IPS-20b (cell line): ENCODE data around the gene ABTB1.
"Not testable (repeated sequence)": the region's sequence is repeated elsewhere in the genome, so short reads cannot be mapped to it uniquely, and the experiment has no call there.

Experiments used
- H3K27ac ChIP-seq: one replicate; pipeline ENCODE4 v1.5.1; 2013; ENCODE audit warnings: low read length
- H3K27me3 ChIP-seq: 2 replicates; pipeline ENCODE4 v1.6.1; 2013; ENCODE audit warnings: mild to moderate bottlenecking, low read length, inconsistent platforms; ENCODE audit not compliant: insufficient read depth
- H3K36me3 ChIP-seq: 2 replicates; pipeline ENCODE4 v1.6.1; 2013; ENCODE audit warnings: low read depth, mild to moderate bottlenecking, inconsistent platforms, low read length, moderate library complexity; ENCODE audit not compliant: insufficient read depth
- H3K4me1 ChIP-seq: 2 replicates; pipeline ENCODE4 v1.6.1; 2013; ENCODE audit warnings: mild to moderate bottlenecking, control low read depth, inconsistent platforms, low read length, moderate library complexity; ENCODE audit not compliant: insufficient read depth
- H3K4me3 ChIP-seq: 2 replicates; pipeline ENCODE4 v1.5.1; 2013; ENCODE audit warnings: mild to moderate bottlenecking, low read length, inconsistent platforms
- H3K9ac ChIP-seq: 2 replicates; pipeline ENCODE4 v1.6.1; 2013; ENCODE audit warnings: low read depth, mild to moderate bottlenecking, inconsistent platforms, low read length, moderate library complexity
- H3K9me3 ChIP-seq: 2 replicates; pipeline ENCODE4 v1.6.1; 2013; ENCODE audit warnings: mild to moderate bottlenecking, low read depth, low read length, inconsistent platforms; ENCODE audit not compliant: insufficient read depth

Gene ABTB1

DNA sequence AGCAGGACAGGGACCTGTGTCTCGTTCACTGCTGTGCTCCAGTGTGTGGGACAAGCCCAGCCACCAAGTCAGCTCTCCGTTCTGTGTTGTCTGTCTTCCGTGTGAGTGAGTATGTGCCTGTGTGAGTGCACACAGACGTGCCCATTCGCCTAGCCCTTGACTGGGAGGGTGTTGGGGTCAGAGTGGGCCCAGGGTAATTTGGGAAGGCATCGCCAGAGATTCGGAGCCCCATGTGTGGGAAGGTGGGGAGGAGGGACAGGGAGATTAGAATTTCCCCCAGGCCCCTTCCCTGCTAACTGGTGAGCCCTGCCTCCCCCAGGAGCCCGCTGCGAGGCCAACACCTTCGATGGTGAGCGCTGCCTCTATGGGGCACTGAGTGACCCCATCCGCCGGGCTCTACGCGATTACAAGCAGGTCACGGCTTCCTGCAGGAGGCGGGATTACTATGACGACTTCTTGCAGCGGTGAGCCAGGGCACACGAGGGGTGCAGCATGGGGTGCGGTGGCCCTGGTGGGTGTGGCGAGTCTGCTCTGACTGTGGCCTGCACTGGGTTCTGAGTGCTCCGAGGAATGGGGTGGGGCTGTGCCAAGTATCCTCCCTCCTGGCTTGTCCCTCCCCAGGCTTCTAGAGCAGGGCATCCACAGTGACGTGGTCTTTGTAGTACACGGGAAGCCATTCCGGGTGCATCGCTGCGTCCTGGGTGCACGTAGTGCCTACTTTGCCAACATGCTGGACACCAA, 3.1 kb downstream of the ABTB1 start:
- H3K9me3 ChIP-seq, result no peaks in the 10 kb centered on the region
- H3K4me3 ChIP-seq, result no peak overlapping the region
- no peaks in the 10 kb centered on the region for H3K4me1 ChIP-seq
- no peak overlapping the region for H3K27ac ChIP-seq
- no peaks in the 10 kb centered on the region for H3K36me3 ChIP-seq
- no peak overlapping the region for H3K9ac ChIP-seq
- H3K27me3 ChIP-seq, result peaks cover 27% of the 10 kb centered on the region

DNA sequence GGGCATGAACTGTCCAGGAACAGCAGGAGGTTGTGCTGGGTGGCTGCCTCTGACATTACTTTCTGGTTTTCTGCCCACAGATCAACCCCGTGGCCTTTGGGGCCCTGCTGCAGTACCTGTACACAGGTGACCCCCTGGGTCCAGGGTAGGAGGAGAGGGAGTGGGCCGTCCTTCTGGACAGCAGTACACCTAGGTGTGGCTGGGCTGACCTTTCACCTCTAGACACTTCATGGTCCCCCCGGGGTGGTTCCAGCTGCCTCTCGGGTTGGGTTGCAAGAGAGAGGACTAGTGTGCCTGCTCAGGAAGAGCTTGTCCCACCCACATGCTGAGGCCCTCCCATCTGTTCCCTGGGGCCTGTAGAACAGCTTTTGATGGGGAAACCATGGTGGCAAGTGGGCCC, 3.7 kb downstream of the ABTB1 start:
- no peaks in the 10 kb centered on the region for H3K36me3 ChIP-seq
- no peaks in the 10 kb centered on the region for H3K9me3 ChIP-seq
- no peaks in the 10 kb centered on the region for H3K4me1 ChIP-seq
- no peak overlapping the region for H3K27ac ChIP-seq
- H3K4me3 ChIP-seq, result no peak overlapping the region
- no peak overlapping the region for H3K9ac ChIP-seq
- peaks cover 27% of the 10 kb centered on the region for H3K27me3 ChIP-seq

DNA sequence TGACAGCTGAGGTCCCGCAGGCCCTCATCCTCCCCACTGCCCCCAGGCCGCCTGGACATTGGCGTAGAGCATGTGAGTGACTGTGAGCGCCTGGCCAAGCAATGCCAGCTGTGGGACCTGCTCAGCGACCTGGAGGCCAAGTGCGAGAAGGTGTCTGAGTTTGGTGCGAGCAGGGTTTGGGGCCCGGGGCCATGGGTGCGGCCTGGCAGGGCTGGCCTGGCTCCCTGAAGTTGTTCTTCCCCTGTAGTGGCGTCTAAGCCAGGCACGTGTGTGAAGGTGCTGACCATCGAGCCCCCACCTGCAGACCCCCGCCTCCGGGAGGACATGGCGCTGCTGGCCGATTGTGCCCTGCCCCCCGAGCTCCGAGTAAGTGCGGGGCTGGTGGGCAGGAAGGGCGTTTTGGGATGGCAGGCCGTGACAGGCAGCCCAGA, 4.2 kb downstream of the ABTB1 start:
- no peaks in the 10 kb centered on the region for H3K36me3 ChIP-seq
- H3K4me1 ChIP-seq, result no peaks in the 10 kb centered on the region
- H3K4me3 ChIP-seq, result no peak overlapping the region
- H3K9ac ChIP-seq, result no peak overlapping the region
- no peaks in the 10 kb centered on the region for H3K9me3 ChIP-seq
- H3K27ac ChIP-seq, result no peak overlapping the region
- peaks cover 22% of the 10 kb centered on the region for H3K27me3 ChIP-seq

DNA sequence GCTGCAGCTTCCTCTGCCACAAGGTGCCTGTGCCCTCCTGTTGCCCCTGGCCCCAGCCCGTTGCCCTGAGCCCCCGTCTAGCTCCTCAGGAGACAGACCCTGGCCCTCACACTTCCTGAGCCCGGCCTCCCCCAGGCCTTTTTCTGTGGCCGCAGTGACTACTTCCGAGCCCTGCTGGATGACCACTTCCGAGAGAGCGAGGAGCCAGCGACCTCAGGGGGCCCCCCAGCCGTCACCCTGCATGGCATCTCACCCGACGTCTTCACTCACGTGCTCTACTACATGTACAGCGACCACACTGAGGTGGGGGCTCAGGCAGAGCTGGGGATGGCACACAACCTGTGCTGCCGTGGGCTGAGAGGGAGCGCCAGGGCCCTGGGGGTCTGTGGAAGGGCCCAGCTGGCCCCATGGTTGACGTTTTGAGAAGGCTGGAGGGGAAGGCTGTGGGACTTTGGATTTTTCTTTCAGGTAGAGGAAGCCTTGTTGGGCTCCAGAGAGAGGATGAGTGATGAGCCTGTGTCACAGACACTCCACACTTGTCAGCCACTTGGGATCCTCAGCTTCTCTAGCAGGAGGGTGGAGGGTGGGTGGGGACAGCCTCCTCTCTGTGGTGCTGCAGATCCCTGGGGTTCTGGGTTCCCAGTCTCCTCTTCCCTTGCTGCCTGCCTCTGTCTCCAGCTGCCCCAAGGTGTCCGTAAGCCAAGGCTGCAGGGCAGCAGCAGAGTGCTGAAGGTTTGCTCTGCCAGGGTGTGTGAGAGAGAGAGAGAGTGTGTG, 5.0 kb downstream of the ABTB1 start:
- no peak overlapping the region for H3K4me3 ChIP-seq
- no peaks in the 10 kb centered on the region for H3K36me3 ChIP-seq
- peaks cover 3% of the 10 kb centered on the region; the same call in 1 of the 2 replicates for H3K4me1 ChIP-seq
- no peak overlapping the region for H3K27ac ChIP-seq
- H3K9ac ChIP-seq, result no peak overlapping the region
- H3K27me3 ChIP-seq, result peaks cover 19% of the 10 kb centered on the region
- H3K9me3 ChIP-seq, result no peaks in the 10 kb centered on the region

DNA sequence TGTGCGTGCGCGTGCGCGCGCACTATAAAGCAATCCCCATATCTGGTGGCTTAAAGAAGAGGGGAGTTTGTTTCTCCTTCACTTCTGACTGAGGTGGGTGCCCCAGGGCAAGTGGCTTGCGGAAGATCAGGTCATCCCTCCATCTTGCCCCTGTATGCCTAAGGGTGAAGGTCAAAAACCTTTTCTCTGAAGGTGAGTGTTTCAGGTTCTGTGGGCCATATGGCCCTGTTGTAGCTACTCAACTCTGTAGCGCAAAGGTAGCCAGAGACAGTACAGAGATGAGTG, 5.5 kb downstream of the ABTB1 start:
- H3K9me3 ChIP-seq, result no peaks in the 10 kb centered on the region
- H3K27me3 ChIP-seq, result peaks cover 18% of the 10 kb centered on the region
- H3K27ac ChIP-seq, result no peak overlapping the region
- H3K36me3 ChIP-seq, result no peaks in the 10 kb centered on the region
- H3K4me1 ChIP-seq, result peaks cover 3% of the 10 kb centered on the region
- H3K9ac ChIP-seq, result no peak overlapping the region
- no peak overlapping the region for H3K4me3 ChIP-seq

DNA sequence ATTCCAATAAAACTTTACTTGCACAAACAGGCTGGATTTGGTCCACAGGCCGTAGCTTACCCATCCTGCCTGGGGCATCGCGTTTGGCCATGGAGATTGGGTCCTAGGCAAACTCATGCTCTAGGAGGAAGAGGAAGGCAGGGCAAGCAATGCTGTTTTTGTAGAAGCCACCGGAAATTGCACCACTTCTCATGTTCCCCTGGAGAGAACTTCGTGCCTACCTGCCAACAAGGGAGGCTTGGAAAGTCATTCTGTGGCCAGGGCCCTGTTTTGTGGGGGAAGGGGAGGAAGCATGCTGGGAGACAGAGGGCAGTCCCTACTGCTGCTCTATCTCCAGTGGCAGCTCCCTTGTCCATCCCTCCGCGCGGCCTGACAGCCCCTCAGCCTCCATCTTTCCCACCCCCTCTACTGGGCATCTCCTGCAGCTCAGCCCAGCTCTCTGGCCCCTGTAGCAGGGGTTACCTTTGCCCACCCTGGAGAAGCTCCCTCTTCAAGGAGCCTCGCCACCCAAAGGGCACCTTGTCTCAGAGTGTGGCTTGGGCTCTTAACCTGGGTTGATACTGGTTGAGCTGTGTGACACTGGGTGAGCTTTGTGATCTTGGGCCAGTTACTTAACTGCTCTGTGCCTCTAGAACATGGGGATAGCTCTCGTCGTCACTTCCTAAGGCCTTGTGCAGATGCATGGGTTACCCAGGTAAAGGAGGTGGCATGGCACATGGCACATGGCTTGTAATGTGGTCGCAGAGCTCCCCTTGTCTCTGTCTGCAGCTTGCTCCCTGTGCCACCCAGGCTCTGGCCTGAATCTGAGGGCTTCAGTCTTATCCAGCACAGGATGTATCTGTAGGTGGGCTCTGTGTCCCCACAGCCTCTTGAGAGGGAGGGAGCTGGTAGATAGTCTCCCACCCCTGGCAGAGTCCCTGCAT, 6.1 kb downstream of the ABTB1 start:
- H3K27me3 ChIP-seq, result peaks cover 12% of the 10 kb centered on the region
- no peaks in the 10 kb centered on the region for H3K36me3 ChIP-seq
- peaks cover 3% of the 10 kb centered on the region for H3K4me1 ChIP-seq
- H3K4me3 ChIP-seq, result no peak overlapping the region
- no peaks in the 10 kb centered on the region for H3K9me3 ChIP-seq
- H3K9ac ChIP-seq, result no peak overlapping the region
- H3K27ac ChIP-seq, result no peak overlapping the region

DNA sequence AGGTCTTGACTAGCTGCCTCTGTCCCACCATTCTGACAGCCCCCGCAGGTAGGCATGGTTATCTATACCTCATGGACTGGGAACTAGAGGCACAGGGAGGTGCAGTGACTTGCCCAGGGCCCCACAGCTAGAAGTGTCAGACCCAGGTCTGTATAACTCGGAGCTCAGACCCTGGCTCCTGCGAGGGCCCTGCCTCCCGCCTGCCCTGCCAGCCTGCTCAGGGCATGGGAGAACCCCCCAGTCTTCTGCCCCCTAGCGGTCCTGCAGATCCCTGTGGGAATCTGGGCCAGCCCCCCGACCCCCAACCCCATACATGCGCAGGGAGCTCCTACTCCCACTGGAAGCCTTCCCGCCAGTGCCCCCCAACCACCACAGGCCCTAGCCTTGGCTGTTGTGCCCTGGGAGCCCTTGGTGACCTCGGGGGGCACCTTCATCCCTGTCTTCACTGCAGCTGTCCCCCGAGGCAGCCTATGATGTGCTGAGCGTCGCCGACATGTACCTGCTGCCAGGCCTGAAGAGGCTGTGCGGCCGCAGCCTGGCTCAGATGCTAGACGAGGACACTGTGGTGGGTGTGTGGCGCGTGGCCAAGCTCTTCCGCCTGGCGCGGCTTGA, 6.9 kb downstream of the ABTB1 start:
- no peak overlapping the region for H3K4me3 ChIP-seq
- H3K9me3 ChIP-seq, result no peaks in the 10 kb centered on the region
- peaks cover 4% of the 10 kb centered on the region for H3K27me3 ChIP-seq
- no peak overlapping the region for H3K9ac ChIP-seq
- no peaks in the 10 kb centered on the region for H3K36me3 ChIP-seq
- no peak overlapping the region for H3K27ac ChIP-seq
- peaks cover 3% of the 10 kb centered on the region for H3K4me1 ChIP-seq

DNA sequence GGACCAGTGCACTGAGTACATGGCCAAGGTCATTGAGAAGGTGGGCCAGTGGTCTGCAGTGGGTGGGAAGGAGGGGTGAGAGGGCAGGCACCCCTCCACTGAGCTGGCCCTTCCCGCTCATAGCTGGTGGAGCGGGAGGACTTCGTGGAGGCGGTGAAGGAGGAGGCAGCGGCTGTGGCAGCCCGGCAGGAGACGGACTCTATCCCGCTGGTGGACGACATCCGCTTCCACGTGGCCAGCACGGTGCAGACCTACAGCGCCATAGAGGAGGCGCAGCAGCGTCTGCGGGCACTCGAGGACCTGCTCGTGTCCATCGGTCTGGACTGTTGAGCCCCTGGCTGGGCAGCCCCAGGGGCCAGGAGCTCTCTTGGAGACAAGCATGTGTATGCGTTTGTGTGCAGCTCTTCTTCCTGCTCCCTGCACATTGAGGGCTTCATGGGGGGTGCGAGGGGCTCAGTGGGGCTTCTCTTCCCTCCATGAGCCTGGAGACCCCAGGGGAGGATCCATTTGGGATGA, 7.5 kb downstream of the ABTB1 start:
- Histone ChIP-seq H3K36me3 (no peaks in the 10 kb centered on the region), H3K27me3 (no peaks in the 10 kb centered on the region), H3K4me1 (peaks cover 3% of the 10 kb centered on the region), H3K27ac (no peak overlapping the region), H3K9me3 (no peaks in the 10 kb centered on the region), H3K4me3 (no peak overlapping the region), H3K9ac (no peak overlapping the region)

DNA sequence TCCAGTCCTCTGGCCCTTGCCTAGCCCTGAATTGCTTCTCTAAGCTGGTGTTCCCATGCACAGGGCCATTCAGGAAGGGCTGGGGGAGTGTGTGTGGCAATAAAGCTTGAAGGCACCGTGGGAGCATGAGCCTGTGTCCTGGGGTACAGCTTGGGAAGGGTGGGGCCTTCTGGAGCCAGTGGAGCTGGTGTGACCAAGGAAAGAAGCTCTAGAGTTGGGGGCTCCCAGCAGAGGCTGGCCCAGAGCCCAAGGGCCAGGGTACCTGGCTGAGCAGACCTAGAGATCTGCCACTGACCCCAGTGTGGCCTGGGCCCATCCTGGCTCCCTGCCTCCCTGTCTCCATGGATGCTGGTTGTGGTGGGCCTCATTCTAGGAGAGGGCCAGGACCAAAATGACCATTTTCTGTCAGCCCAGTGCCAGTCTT, 8.1 kb downstream of the ABTB1 start:
- Histone ChIP-seq H3K27me3 (no peaks in the 10 kb centered on the region), H3K9me3 (no peaks in the 10 kb centered on the region), H3K4me3 (no peak overlapping the region), H3K36me3 (no peaks in the 10 kb centered on the region), H3K9ac (no peak overlapping the region), H3K27ac (no peak overlapping the region), H3K4me1 (peaks cover 3% of the 10 kb centered on the region)

DNA sequence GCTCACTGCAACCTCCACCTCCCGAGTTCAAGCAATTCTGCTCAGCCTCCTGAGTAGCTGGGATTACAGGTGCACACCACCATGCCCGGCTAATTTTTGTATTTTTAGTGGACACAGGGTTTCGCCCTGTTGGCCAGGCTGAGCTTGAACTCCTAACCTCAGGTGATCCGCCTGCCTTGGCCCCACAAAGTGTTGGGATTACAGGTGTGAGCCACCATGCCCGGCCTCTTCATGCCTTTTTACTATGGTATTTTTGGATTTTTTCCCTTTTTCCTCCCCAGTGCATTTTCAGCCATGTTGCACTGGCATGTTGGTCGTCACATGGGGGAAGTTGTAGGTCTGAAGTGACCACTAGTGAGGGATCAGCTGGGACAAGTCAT, 9.4 kb downstream of the ABTB1 start:
- H3K9ac ChIP-seq, H3K4me3 ChIP-seq, H3K9me3 ChIP-seq, H3K36me3 ChIP-seq, H3K27me3 ChIP-seq, H3K27ac ChIP-seq, H3K4me1 ChIP-seq: not testable (repeated sequence)

DNA sequence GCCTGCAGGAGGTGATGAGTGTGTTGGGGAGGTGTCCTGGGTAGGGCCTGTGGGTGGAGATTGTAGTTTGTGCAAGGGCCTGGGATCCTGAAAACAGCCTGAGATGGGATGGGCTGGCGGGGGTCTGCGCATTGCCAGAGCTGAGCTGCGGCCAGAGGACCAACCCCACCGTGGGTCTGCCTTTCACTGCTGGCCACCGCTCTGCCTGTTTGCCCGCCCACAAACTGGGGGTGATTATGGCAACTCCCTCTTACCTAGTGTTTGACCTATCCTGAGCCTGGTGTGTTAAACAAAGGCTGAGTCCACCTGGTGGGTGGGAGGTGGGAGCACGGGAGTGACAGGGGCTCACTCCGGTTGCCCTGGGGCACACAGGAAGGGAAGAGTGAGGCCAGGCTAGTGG, 9.8 kb downstream of the ABTB1 start:
- H3K9ac ChIP-seq, result no peak overlapping the region
- no peak overlapping the region for H3K4me3 ChIP-seq
- H3K4me1 ChIP-seq, result peaks cover 3% of the 10 kb centered on the region
- H3K27me3 ChIP-seq, result no peaks in the 10 kb centered on the region
- H3K9me3 ChIP-seq, result no peaks in the 10 kb centered on the region
- H3K27ac ChIP-seq, result no peak overlapping the region
- H3K36me3 ChIP-seq, result no peaks in the 10 kb centered on the region
